Dendritic cell treated with granulocyte-macrophage colony-stimulating factor and Interleukin-4, amounts not matched to agents 40 ng/mL and 50 ng/mL, for 4 days (primary cell): ENCODE data around the gene ATP11A.

Experiments
- H3K27ac Mint-ChIP-seq: one replicate; pipeline ENCODE4 v1.8.0; 2022; ENCODE audit warnings: mild to moderate bottlenecking, mixed read lengths
- H3K27me3 Mint-ChIP-seq: one replicate; pipeline ENCODE4 v1.8.0; 2022; ENCODE audit warnings: mild to moderate bottlenecking, mixed read lengths
- H3K36me3 Mint-ChIP-seq: one replicate; pipeline ENCODE4 v1.8.0; 2022; ENCODE audit warnings: low read depth, mixed read lengths
- H3K4me1 Mint-ChIP-seq: one replicate; pipeline ENCODE4 v1.8.0; 2022; ENCODE audit warnings: low read depth, mixed read lengths
- H3K4me3 Mint-ChIP-seq: one replicate; pipeline ENCODE4 v1.8.0; 2022; ENCODE audit warnings: mild to moderate bottlenecking, moderate library complexity, mixed read lengths
- H3K9me3 Mint-ChIP-seq: one replicate; pipeline ENCODE4 v1.8.0; 2022; ENCODE audit warnings: mixed read lengths
- intact Hi-C: fragments of 100-400 bp; cut with micrococcal nuclease; formaldehyde crosslinking; loops from one replicate; pipeline ENCODE4 v1.15.0; 2022

ATP11A gene

DNA sequence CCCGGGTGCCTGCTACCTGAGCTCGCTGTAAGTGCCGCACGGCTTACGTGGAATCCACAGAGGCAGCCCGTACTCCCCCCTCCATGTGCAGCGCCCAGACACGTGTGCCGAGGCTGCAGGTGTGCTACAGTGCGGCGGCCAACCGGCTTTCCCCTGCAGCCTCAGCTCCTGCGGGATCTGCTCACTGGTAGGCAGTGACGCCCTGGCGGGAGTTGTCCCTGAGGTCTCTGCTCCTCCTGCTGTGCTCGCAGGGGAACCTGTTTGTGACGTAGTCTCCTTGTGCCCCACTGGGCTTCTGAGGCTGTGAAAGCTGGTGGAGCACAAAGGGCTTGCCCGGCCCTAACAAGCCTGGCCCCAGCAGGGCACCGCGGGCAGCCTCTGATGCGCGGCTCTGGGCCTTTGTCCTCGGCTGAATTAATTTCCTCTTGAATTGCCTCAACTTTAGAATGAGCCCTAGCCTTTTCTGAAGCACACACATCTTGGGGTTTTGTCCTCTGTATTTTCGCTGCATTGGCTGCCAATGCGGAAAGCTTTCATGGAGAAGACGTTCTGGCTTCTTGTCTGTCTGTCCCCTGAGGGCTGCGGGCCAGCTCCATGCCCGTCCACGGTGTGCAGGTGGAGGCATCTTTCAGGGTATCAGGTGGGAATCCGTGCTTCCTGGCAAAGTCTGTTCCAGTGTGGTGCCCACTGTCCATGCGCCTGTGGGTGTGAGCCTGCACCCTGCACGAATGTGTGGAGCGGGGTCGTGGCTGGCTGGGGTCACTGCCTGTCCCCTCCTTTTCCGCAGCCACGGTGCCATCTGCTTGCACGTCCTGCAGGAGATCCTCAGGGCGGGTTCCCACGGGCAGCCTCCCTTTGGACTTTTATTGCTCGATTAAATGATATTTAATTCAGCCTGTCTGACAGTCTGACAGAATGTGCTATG lies 201.9 kb downstream of the ATP11A start:
- Mint-ChIP-seq H3K4me3 (no peak overlapping the region), H3K27me3 (peaks cover 45% of the 10 kb centered on the region), H3K9me3 (no peaks in the 10 kb centered on the region), H3K27ac (no peak overlapping the region), H3K36me3 (peaks cover 6% of the 10 kb centered on the region), H3K4me1 (peaks cover 8% of the 10 kb centered on the region)
- intact Hi-C loops, result no loop called here

DNA sequence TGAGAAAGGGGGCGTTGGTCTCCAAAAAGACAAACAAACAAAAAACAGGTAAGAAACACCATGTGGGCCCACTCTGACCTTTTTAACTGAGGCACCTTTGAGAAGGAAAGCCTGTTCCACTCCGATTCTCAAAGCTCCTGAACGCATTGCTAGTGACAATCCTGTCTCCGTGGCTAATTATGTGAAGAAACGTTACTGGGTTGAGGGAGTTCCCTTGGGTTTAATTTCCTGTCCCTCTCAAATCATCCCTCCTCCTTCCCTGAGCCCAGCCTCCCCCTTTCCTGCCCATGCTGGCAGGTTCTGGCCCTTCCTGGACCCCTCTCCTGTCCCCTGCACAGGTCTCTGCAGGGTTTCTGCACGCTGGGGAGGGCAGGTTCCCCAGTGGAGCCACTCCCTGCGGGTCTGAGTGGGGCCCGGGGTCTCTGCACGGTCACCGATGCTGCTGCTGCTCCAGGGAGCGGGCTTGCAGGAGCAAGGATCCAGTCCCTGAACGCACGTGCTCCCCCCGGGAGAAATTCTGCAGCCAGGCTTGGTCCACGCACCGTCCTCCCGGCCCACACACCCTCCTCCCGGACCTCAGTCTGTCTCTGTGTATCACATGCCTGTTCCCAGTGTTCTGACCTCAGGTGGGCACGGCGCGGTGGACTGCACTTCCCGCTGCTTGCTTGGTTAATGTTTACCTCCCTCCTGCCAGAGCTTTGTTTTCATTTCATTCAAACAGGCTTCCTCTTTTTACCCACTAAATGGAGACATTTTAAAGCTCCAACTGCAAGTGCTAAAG lies 202.8 kb downstream of the ATP11A start:
- peak overlapping the region; percentile 64 for H3K4me3 Mint-ChIP-seq
- peaks cover under 1% of the 10 kb centered on the region for H3K36me3 Mint-ChIP-seq
- H3K9me3 Mint-ChIP-seq, result no peaks in the 10 kb centered on the region
- intact Hi-C loops, result no loop called here
- H3K4me1 Mint-ChIP-seq, result peaks cover 8% of the 10 kb centered on the region
- H3K27ac Mint-ChIP-seq, result no peak overlapping the region
- peaks cover 47% of the 10 kb centered on the region for H3K27me3 Mint-ChIP-seq

DNA sequence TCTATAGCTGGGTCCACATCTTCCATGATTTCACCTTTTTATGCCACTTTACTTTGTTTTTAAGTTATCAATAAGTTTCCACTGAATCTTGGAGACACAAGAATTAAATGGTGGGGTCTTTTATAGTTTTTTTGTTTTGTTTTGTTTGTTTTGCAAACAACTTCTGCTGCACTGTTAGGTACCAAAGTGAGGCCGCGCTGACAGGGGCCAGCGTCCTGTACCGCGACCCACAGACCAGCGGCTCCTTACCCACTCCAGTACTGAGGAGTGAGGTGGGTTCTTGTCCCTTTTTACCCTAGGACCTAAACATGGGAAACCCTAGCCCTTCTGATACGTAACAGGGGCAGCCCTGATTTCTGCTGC lies 203.3 kb downstream of the ATP11A start:
- intact Hi-C loops, result no loop called here
- Mint-ChIP-seq H3K27me3 (peaks cover 47% of the 10 kb centered on the region), H3K27ac (no peak overlapping the region)

DNA sequence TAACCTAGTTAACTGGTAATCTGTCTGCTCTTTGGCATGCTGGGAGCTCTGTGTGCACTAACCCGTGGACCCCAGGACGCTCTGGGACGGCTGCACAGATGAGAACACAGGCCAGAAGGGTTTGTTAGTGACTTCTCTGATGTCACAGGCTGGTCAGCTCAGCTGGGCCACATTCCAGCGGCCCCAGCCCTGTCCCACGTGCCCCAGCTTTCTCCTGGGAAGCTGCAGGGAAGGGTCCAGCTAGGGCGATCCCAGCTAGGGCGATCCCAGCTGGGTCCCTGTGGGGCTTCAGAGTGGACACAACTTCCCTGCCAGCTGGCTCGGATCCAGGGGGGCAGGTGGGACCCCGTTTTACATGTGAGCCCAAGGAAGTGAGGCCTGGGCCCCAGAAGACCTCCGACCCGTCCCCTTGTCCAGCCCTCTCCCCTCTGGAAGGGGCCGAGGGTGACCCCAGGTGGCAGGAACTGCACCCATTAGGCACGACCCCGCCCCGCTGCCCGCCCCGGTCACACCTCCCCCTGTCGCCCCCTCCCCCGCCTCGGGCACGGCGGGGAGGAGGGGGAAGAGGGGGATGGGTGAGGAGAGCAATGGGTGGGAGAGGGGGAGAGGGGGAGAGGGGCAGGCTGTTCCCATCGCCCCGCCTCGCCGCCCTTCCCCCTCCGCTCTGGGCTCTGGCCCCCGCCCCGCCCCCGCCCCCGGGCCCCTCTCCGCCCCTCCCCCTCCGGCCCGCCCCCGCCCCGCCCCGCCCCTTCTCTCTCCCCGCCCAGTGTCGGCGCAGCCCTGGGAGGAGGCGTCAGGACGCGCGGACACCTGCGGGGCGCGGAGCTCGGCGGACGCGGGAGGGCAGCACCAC lies 204.0 kb downstream of the ATP11A start:
- peak overlapping the region; percentile 41 for H3K4me3 Mint-ChIP-seq
- H3K27me3 Mint-ChIP-seq, result peaks cover 49% of the 10 kb centered on the region
- intact Hi-C loops, result no loop called here
- no peaks in the 10 kb centered on the region for H3K9me3 Mint-ChIP-seq
- H3K27ac Mint-ChIP-seq, result no peak overlapping the region
- H3K36me3 Mint-ChIP-seq, result no peaks in the 10 kb centered on the region
- H3K4me1 Mint-ChIP-seq, result peaks cover 8% of the 10 kb centered on the region

More for the DNA sequence above, 203.3 kb downstream of the ATP11A start:
- Mint-ChIP-seq H3K4me1 (peaks cover 8% of the 10 kb centered on the region), H3K4me3 (no peak overlapping the region), H3K9me3 (no peaks in the 10 kb centered on the region), H3K36me3 (no peaks in the 10 kb centered on the region)

DNA sequence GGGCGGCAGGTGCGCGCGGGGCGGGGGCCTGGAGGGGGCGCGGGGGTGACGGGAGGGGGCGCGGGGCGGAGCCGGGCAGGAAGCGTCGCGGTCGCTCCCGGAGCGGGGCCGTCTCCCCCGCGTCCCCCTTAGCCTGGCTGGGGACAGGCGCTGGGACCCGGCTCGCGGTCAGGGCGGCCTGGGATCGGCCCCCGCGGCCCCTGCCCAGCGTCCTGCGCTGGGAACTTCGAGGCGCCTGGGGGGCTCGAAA lies 204.5 kb downstream of the ATP11A start:
- no peak overlapping the region for H3K4me3 Mint-ChIP-seq
- H3K27ac Mint-ChIP-seq, result no peak overlapping the region
- peaks cover 8% of the 10 kb centered on the region for H3K4me1 Mint-ChIP-seq
- intact Hi-C loops, result no loop called here
- no peaks in the 10 kb centered on the region for H3K9me3 Mint-ChIP-seq
- H3K36me3 Mint-ChIP-seq, result no peaks in the 10 kb centered on the region
- peaks cover 49% of the 10 kb centered on the region for H3K27me3 Mint-ChIP-seq

DNA sequence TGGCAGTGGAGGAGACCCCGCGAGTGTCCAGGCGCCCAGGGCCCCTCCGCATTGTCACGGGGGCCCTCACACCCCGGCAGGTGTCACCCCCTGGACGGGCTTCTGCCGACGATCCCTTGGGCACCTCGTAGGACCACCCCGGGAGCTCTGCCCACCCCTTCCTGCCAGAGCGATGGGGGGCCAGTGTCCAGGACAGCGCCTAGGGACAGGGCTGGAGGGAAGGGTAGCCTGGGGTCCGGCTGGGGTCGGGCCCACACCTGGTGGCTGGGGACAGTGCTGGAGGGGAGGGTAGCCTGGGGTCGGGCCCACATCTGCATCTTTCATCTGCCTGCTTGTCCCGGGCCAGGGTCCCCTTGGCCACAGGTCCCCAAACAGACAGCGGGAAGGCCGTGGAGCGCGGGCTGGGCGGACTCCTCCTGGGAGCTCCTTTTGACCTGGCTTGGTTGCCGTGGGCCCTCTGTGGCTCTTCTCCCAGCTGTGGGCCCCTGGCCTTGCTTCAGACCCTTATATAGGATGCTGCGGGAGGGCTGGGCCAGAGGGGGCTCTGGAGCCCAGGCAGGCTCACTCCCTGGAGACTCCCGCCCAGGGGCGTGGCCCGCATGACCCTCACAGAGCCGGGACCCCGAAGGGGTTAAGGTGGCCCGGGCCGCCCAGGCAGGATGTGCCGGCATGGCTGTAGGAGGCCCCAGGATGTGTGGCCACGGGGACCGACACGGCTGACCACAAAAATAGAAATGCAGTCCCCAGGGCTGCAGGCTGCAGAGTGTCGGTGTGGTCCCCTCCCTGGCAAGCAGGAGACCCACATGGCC lies 205.0 kb downstream of the ATP11A start:
- peak overlapping the region; percentile 46 for H3K4me3 Mint-ChIP-seq
- H3K36me3 Mint-ChIP-seq, result no peaks in the 10 kb centered on the region
- peaks cover 49% of the 10 kb centered on the region for H3K27me3 Mint-ChIP-seq
- H3K27ac Mint-ChIP-seq, result no peak overlapping the region
- intact Hi-C loops, result no loop called here
- H3K9me3 Mint-ChIP-seq, result no peaks in the 10 kb centered on the region
- peaks cover 8% of the 10 kb centered on the region for H3K4me1 Mint-ChIP-seq

DNA sequence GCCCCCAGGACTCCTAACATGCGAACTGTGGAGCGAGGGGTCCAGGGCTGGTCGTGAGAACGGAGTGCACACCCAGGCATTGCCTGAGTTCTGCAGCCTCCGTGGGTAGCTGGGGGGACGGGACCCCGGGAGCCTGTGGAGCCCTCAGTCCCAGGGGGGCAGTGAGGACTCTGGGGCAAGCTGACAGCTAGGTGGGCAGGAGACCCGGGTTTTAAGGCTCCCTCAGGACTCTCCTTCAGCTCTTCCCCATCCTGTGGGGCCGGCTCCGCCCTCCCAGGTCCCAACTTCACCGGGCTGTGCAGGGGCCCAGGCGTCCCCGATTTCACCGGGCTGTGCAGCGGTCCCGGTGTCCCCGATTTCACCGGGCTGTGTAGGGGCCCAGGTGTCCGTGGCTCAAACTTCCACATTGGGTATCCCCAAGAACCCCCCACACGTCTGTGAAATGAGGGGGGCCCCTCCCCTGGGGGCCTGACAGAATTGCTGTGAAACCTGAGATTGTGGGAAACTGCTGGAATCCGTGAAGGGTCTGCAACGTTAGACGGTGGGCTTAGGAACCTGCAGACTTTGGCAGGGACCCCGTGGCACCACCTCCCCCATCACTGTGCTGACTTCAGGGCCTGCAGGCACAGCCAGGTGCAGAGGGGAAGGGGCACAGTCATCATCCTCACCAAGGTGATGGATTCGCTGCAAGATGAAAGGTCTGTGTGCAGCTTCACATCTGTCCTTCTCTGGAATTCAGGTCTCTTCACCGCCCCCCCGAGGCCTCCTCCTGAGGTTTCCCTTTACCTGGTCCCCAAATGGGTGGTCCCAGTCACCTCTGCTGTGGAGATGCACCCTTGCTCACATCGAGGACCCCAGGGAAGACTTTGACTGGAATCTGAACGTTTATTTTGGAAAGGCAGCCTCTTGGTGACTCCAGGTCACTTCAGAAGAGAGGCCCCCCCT lies 206.0 kb downstream of the ATP11A start:
- H3K9me3 Mint-ChIP-seq, result no peaks in the 10 kb centered on the region
- peaks cover 54% of the 10 kb centered on the region for H3K27me3 Mint-ChIP-seq
- peaks cover 8% of the 10 kb centered on the region for H3K4me1 Mint-ChIP-seq
- no peak overlapping the region for H3K4me3 Mint-ChIP-seq
- intact Hi-C loops, result no loop called here
- no peaks in the 10 kb centered on the region for H3K36me3 Mint-ChIP-seq
- H3K27ac Mint-ChIP-seq, result no peak overlapping the region

DNA sequence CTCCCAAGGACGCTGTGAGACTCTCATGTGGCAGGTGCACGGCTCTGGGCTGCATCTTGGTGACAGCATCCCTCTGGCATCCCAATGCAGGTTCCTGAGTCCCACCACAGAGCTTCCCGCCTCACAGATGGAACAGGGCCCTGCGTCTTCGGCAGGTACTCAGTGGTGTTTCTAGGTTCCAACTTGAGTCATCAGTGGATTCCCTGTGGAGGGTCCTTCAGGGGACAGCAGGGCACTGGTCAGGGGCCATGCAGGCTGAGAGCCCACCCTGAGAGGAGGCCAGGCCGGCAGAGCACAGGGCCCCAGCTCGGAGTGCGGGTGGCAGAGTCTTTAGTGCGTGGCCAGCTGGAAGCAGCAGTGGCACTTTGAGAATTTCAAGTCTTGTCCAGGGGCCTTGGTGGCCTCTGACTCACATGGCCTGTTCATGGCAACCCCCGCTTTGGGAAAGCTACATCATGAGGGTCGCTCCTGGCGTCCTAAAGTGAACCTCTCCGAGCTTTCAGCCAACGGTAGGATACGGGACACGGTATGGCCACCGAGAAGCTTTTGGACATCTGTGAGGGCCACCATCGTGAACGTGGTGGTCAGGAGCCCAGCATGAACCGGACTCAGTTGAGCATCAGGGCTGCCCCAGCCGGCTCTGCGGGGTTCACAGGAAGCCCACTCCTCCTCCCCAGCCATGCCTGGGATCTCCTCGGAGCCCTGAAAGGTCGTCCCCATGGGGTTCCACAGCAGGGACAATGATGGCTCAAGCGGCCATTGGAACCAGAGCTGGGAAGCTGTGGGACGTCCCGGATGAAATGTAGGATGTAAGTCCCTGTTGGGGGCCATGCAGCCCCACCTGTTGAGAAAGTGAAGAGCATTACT lies 207.1 kb downstream of the ATP11A start:
- Mint-ChIP-seq H3K4me3 (no peak overlapping the region), H3K27me3 (peaks cover 48% of the 10 kb centered on the region), H3K36me3 (no peaks in the 10 kb centered on the region), H3K4me1 (peaks cover 8% of the 10 kb centered on the region), H3K9me3 (no peaks in the 10 kb centered on the region), H3K27ac (no peak overlapping the region)
- intact Hi-C loops, result no loop called here

DNA sequence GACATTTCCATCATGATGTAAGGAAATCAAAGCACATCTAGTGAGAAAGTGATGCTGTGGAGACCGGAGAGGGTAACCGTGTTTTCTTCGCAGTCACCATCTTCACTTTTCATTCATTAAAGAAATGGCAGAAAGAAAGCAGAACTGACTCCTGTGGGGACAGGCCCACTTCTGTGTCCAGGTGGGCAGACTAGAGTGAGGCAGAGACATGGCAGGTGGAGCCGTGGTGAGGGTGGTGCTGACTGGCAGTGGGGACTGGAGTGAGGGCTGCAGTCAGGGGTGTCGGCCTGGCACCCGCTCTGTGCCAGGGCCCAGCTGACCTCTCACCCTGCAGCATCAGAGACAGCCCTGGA lies 207.7 kb downstream of the ATP11A start:
- Mint-ChIP-seq H3K36me3 (no peaks in the 10 kb centered on the region), H3K4me3 (no peak overlapping the region), H3K27me3 (peaks cover 43% of the 10 kb centered on the region), H3K27ac (no peak overlapping the region), H3K4me1 (peaks cover 7% of the 10 kb centered on the region), H3K9me3 (no peaks in the 10 kb centered on the region)
- intact Hi-C loops, result no loop called here

DNA sequence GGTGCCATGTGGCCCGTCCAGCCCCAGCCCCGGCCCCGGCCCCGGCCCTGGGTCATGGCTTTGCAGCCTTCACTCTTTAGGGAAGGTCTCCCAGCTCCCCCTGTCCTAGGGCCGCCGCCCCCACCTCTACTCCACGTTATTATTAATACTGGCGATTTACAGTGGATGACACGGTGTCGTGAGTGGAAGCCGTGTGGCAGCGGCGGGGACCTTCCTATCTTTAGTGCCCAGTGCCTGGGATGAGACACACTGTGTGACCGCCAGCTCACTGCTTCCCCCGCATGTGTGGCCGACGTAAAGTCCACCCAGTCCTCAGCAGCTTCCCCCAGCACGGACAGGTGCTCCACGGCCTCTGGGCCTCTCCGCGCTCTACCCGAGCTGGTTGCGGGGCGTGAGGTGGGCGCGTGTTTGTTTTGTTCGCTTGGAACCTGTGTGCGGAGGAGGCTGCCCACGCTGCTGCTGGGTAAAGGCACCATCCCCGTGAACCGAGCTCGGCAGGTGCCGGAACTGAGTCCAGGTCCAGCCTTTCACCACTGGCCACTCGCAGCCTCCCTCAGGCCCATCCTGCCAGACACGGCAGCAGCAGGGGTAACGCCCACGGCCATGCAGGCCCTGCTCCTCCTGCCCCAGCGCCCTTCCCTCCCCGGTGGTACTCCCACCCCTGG lies 208.2 kb downstream of the ATP11A start:
- H3K4me3 Mint-ChIP-seq, result no peak overlapping the region
- peaks cover 2% of the 10 kb centered on the region for H3K4me1 Mint-ChIP-seq
- no peaks in the 10 kb centered on the region for H3K9me3 Mint-ChIP-seq
- no peak overlapping the region for H3K27ac Mint-ChIP-seq
- H3K36me3 Mint-ChIP-seq, result no peaks in the 10 kb centered on the region
- intact Hi-C loops, result no loop called here
- H3K27me3 Mint-ChIP-seq, result peaks cover 38% of the 10 kb centered on the region

DNA sequence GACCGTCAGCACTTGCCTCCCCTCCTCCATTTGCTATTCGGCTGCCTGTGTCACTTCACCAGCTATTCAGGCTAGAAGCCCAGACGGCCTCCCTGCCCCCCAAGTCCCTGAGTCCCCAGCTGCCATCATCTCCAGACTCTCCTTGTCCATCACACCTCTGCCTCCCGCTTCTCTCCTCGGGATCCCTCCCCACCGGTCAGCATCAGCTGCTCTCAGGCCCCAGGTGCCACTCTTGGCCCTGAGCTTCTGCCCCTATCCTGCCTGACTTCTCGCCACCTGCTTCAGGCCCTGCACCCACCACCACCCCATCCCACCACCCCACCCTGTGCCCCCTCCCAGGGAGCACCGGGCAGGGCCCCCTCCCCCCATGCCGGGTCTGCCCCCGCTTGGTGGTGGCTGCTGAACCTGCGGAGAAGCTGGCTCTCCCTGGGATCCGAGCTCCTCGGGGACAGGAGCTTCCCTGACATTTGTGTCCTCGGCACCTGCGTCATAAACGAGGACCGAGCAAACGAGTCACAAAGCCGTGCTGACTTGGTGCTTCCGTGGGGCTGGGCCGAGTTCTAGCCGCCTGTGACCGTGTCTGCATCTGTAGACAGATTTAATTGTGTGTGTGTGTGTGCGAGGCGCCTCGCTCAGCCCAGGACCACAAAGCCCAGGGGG lies 208.9 kb downstream of the ATP11A start:
- H3K9me3 Mint-ChIP-seq, result no peaks in the 10 kb centered on the region
- H3K36me3 Mint-ChIP-seq, result no peaks in the 10 kb centered on the region
- H3K27ac Mint-ChIP-seq, result no peak overlapping the region
- no peaks in the 10 kb centered on the region for H3K4me1 Mint-ChIP-seq
- H3K27me3 Mint-ChIP-seq, result peaks cover 34% of the 10 kb centered on the region
- intact Hi-C loops, result no loop called here
- H3K4me3 Mint-ChIP-seq, result no peak overlapping the region
